Left colon (tissue), 2 donors: ENCODE measurements around the gene ARMC8. TPM values are rescaled to one million over a fixed set of nuclear protein-coding genes. Genes with fewer than 3 reads are reported as not detected.

Experiments
- ATAC-seq: fragments of 200-7000 bp; cut with Tn5 transposase; one replicate; pipeline ENCODE4 v1.9.1; 2020; ENCODE audit warnings: mild to moderate bottlenecking, moderate library complexity
- DNase-seq, 2 donors: peaks; one replicate each; pipeline ENCODE4 v3.0.0-alpha.2; 2020
- intact Hi-C, 2 donors: fragments of 100-400 bp; cut with DNase I in 1 of 2; cut with micrococcal nuclease in 1 of 2; formaldehyde crosslinking; loops; one replicate each; pipeline versions ENCODE4 v1.11.2 to v1.14.0; 2022; cut with DNase I, micrococcal nuclease
- total RNA-seq, 2 donors: library from RNA; stranded (reverse); fragmentation: NEBNext Ultra II Directional; extraction: Animal tissue kit (Norgen Biotek cat#: 25700); gene quantifications; one replicate each; pipeline ENCODE4 v1.2.1, GENCODE V29; 2021
- donor health status: DM: no; HTN: no; CAD: no.
- donor health status: DM: yes; HTN: yes; CAD: no.

ARMC8 gene
- total RNA-seq, 2 donors from 2014 or later, result 37.5 to 40.7 TPM

GRCh38 chr3:138282836-138283235, 95.7 kb downstream of the ARMC8 start:
- intact Hi-C loops, result no loop called here
- ATAC-seq, result no peak
- DNase-seq, result no peak

DNA sequence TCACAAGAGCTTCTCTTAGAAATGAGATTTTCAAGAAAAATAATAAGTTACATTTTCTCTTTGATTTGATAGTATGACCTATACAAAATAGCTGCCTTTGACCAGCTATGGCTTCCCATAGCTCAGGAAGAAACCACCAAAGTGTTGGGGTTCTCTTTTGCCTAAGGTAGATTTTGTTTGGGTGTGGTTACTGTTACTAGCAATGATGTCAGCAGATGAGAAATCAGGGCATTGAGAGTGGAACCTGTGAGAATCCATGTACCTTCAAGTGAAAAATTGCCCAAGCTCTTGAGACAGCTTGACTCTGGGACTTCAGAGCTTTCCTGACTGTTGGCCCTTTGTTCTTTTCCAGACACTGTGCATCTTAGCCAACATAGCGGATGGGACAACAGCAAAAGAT, 97.0 kb downstream of the ARMC8 start:
- DNase-seq (no peak), ATAC-seq (no peak)
- intact Hi-C loops, result no loop called here

GRCh38 chr3:138284957-138285477, 97.9 kb downstream of the ARMC8 start:
- intact Hi-C loops, result no loop called here
- no peak for DNase-seq
- no peak for ATAC-seq

GRCh38 chr3:138289260-138289659, 102.2 kb downstream of the ARMC8 start:
- ATAC-seq (no peak), DNase-seq (no peak)
- intact Hi-C loops, result no loop called here

DNA sequence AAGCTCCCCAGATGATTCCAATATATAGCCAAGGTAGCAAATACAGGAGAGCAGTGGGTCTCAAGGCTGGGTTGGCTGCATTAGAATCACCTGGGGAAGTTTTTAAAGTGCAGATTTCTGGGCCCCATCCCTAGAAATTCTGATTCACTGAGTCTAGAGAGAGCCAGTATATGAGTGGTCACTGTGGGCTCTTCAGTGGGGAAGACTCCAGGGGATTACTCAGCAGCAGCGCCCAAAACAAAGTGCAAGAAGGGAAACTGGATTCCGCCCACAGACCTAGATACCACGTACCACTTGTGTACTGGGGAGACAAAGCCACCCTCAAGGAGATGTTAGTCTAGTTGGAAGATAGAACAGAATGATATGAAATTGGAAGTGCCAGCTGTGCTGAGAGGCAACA, 102.6 kb downstream of the ARMC8 start:
- ATAC-seq (no peak), DNase-seq (no peak)
- intact Hi-C loops, result no loop called here

DNA sequence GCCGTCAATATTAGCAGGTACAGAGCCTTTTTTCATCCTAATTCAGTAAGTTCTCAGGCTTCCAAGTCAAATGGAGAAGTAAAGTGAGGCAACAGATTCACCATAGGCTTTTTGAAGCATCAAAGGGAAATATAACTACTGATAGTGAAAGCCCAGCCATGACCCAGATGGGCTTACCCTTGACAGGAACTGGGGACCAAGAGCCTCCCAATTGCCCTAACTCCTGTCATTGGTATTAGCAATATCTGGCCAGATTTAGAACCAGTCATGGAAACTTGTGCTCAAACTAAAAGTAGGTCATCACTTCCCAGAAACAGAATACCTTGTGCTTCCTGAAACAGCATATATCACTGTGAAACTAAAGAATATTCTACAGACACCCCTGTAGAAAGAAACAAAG, 109.5 kb downstream of the ARMC8 start:
- intact Hi-C loops, result no loop called here
- no peak for ATAC-seq
- no peak for DNase-seq

- DNase-seq, result no peak
- ATAC-seq, result no peak
- intact Hi-C loops, result no loop called here
These were observed 110.0 kb downstream of the ARMC8 start for GRCh38 chr3:138297059-138297607.

DNA sequence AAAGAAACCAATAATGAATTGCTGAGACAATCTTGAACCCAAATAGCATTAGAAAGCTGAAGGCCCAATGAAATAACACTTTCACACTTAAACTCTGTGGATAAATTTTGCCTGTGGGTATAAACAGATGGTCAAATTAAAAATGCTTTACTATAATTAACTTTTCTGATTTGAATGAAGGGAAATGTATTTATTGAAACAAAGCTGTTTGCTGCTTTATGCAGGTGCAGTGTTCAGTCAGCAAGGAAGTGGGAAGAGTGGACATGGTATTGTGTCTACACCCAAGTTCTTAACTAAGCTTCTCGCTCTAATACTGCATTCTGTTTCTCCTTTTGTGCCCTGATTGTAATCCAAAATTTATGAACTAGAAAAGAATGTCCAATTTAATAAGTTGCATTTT, 110.8 kb downstream of the ARMC8 start:
- ATAC-seq (no peak), DNase-seq (no peak)
- intact Hi-C loops, result no loop called here

GRCh38 chr3:138300647-138301046, 113.5 kb downstream of the ARMC8 start:
- ATAC-seq, result no peak
- intact Hi-C loops, result no loop called here
- DNase-seq, result no peak

- intact Hi-C loops, result no loop called here
- DNase-seq (no peak), ATAC-seq (no peak)
These were observed 116.4 kb downstream of the ARMC8 start for GRCh38 chr3:138303474-138303873.

- no peak for DNase-seq
- intact Hi-C loops, result no loop called here
- ATAC-seq, result no peak
These were observed 120.8 kb downstream of the ARMC8 start for GRCh38 chr3:138307899-138308298.

DNA sequence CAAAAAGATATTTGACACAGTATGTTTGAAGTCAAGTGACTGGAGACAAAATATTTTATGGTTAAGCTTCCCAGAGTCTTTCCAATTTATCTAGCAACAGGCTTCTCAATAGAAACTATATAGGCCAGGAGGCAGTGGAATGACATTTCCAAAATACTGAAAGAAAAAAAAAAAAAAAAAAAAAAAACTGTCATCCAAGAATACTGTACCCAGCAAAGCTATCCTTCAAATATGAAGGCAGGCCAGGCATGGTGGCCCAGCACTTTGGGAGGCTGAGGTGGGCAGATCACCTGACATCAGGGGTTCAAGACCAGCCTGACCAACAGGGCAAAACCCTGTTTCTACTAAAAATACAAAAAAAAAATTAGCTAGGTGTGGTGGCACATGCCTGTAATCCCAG, 121.7 kb downstream of the ARMC8 start:
- no peak for DNase-seq
- ATAC-seq, result no peak
- intact Hi-C loops, result no loop called here

GRCh38 chr3:138310494-138310893, 123.4 kb downstream of the ARMC8 start:
- DNase-seq (no peak), ATAC-seq (no peak)
- intact Hi-C loops, result no loop called here

- ATAC-seq (no peak), DNase-seq (no peak)
- intact Hi-C loops, result no loop called here
These were observed 127.7 kb downstream of the ARMC8 start for GRCh38 chr3:138314751-138315150.

GRCh38 chr3:138317687-138318086, 130.6 kb downstream of the ARMC8 start:
- DNase-seq (no peak), ATAC-seq (no peak)
- intact Hi-C loops, result no loop called here

DNA sequence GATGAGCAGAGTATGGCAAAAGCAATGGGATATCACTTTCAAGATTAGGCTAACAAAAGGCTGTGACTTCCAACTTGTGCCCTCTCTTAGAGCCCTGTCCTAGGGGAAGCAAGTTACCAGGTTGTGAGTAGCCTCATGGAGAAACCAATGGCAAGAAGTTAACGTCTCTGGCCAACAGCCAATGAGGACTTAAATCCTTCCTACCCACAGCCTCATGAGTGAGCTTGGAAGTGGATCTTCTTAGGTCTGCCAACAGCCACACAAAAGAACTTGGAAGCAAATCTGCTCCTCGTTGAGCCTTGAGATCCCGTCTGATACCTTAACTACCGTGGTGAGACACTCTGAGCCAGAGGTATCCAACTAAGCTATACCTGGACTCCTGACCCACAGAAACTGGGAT, 136.9 kb downstream of the ARMC8 start:
- ATAC-seq (no peak), DNase-seq (no peak)
- intact Hi-C loops, result no loop called here

- intact Hi-C loops, result no loop called here
- no peak for ATAC-seq
- no peak for DNase-seq
These were observed 138.9 kb downstream of the ARMC8 start for GRCh38 chr3:138325990-138326389.

DNA sequence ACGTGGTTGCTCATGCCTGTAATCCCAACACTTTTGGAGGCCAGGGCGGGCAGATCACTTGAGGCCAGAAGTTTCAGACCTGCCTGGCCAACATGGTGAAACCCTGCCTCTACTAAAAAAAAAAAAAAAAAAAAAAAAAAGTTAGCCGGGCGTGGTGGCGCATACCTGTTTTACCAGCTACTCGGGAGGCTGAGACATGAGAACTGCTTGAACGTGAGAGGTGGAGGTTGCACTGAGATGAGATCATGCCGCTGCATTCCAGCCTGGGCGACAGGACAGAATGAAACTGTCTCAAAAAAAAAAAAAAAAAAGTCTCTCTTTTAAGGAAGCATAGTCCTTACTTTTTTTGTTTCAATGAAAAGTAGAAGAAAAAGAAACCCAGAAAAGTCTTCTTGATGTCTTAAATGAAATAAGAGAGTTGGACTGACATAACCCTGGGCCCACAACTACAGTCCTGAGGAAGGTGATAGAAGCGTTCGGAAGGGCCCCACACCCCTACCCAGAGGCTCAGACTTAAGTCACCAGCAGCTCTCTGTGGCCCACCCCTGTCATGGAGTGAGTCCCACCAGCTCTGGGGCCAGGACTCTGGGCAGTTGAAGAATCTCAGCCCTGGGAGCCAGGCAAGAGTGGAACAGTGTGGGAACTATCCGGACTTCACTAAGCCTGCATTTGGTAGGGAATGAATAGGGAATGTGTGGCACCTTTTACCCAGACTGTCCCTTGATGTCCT, 139.9 kb downstream of the ARMC8 start:
- no peak for DNase-seq
- ATAC-seq, result no peak
- intact Hi-C loops, result no loop called here

DNA sequence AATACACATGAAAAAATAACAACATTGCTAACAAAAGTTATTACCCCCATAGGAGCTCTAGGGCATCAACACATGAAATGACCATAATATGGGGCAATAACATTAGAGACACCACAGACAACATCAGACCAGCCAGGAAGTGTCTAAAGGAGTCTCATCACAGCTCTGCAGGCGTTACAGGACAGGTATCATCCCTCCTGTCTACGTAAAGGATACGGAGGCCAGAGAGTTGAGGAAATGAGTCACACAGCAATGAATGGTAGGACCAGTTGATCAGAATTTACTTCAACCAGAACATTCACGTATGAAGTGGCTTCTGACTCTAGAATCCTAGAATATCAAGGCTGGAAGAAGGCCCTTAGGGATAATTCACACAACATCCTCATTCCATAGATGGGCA, 140.7 kb downstream of the ARMC8 start:
- DNase-seq (no peak), ATAC-seq (no peak)
- intact Hi-C loops, result no loop called here

GRCh38 chr3:138328341-138328740, 141.2 kb downstream of the ARMC8 start:
- no peak for ATAC-seq
- no peak for DNase-seq
- intact Hi-C loops, result no loop called here
